GM12874 (cell line): ENCODE data around the gene CFTR.

Source experiments
- TF ChIP-seq, protein P1 (sequence below): IDR thresholded peaks from 2 replicates; pipeline ENCODE4 v1.5.1; 2011; ENCODE audit warnings: low read depth, mild to moderate bottlenecking, control low read depth, low read length, moderate library complexity; ENCODE audit not compliant: insufficient read depth

Gene CFTR

DNA sequence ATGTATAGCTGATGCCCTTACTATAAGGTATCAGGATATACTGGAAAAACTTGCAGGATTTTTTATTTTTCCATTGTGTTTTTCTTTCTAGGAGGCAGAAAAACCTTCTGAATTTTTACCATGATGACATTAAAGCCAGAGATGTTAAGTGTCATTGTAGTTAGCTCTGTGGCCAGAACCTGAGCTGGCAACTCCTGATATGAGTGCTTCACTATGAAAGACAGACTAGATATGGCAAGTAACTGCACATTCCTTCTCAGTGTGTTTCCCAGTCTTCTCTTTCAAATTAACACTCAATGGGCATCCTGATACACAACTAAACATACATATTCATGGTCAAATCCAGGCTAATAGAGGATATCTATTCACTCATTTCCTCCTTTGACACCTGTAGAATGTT is 227.3 kb downstream of the CFTR start:
- TF ChIP-seq, protein P1, sequence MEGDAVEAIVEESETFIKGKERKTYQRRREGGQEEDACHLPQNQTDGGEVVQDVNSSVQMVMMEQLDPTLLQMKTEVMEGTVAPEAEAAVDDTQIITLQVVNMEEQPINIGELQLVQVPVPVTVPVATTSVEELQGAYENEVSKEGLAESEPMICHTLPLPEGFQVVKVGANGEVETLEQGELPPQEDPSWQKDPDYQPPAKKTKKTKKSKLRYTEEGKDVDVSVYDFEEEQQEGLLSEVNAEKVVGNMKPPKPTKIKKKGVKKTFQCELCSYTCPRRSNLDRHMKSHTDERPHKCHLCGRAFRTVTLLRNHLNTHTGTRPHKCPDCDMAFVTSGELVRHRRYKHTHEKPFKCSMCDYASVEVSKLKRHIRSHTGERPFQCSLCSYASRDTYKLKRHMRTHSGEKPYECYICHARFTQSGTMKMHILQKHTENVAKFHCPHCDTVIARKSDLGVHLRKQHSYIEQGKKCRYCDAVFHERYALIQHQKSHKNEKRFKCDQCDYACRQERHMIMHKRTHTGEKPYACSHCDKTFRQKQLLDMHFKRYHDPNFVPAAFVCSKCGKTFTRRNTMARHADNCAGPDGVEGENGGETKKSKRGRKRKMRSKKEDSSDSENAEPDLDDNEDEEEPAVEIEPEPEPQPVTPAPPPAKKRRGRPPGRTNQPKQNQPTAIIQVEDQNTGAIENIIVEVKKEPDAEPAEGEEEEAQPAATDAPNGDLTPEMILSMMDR: no peak

DNA sequence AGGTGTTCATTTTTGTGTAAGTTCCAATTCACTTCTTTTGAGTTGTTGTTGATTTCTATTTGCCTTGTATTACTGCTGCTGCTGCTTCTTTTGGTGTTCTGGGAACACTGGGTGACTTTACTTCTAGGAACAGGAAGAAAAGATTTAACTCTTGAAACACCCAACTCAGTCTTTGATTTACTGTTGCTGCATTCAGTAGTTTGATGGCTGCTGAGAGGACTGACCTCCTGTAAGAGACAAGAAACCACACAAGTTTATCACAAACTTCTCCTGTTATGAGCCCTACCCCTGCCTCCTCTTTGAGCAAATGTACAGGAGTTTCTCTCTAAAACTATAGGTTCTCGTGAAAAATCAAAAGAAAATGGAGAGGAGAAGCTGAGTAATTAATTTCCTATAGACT is 231.7 kb downstream of the CFTR start:
- TF ChIP-seq, protein P1: no peak

DNA sequence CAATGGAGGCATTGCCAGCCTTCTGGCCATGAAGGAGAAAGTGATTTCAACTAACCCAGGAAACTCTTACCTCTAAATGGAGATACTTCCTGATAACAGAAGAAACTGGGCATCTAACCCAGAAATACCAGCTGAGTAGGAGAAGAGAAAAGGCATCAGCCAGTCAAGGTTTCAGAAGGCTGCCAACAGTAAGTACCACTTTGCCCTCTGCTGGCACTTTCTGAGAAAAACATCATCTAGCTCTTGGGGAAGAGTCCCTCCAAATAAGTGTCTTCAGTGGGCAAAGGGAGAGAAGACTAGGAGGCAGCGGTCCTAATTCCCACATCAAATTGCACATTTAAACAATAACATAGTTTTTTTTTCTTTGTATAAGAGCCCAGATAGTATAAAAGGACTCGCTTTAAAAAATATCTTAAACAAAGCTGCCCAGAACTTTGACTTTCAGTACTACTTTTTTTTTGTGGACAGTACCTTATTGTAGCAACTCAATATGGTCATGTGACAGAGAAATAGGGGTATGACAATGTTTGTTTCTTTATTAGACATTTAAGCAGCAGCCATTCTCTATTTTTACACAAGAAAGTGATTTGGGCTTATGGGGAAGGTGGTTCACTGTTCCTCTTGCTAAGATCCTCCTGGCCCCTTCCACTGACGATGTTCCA is 236.1 kb downstream of the CFTR start:
- TF ChIP-seq, protein P1: peak; percentile 61

DNA sequence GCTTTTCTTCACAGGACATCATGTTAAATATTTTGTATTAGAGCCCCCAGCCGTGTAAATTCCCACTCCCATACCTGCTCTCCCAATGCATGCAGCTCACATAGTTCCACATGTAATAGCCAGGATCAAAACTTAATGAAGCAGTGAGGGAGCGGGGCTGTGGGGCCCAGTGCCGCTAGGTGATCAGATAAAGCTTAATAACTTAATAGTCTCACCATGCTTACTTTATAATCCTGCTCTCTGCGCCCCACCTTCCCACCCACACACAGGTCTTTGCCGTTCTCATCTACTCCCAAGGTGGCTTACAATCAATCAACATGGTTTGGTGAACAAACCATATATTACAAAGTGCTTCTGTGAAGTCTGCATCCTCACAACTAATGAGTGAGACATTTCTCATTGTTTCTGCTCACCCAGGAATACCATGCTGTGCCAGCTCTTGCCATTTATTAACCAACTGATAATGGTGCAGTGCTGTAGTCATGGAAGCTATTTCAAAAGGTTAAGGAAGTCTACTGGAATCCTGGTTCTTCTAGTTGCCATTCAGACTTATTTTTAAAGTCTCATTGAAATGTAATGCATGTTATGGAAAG is 237.0 kb downstream of the CFTR start:
- TF ChIP-seq, protein P1: no peak

DNA sequence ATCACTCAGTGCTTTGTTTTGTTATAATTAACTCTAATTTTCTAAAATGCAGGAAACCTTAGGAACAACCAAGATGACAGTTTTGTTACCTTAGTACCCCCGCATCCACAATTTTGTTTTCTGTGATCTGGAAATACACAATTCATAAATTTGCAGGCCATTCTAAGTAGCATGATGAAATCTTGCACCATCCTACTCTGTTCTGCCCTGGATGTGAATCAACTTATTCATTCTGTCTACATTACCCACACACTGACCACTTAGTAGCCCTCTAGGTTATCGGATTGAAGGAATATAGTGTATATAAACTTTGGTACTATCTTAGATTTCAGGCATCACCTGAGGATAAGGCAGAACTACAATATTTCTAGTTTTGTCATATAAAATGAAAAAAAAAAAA is 237.5 kb downstream of the CFTR start:
- TF ChIP-seq, protein P1: no peak
